Omental fat pad (tissue), 4 donors: ENCODE data around the gene CUBN. TPM values are rescaled to one million over a fixed set of nuclear protein-coding genes. Genes with fewer than 3 reads are reported as not detected.

Source experiments
- ATAC-seq: fragments of 150-250 bp; one replicate; pipeline ENCODE4 v1.9.1; 2016; ENCODE audit warnings: mild to moderate bottlenecking, moderate library complexity; ENCODE audit not compliant: low FRiP score
- DNase-seq: peaks from one replicate; pipeline ENCODE4 v3.0.0-alpha.2; 2019; ENCODE audit warnings: low spot score
- total RNA-seq, 4 donors: library from RNA; depleted of rRNA; stranded (reverse); fragments of >200 nt; gene quantifications; one replicate each; pipeline ENCODE4 v1.1.0, GENCODE V29; 2016
- TF ChIP-seq, protein P1 (sequence below), 3 donors: fragments of 450-650 bp; IDR thresholded peaks; one replicate each; pipeline ENCODE4 v1.5.1; 2016 to 2017; ENCODE audit warnings: antibody characterized with exemption in 3 of 3, mild to moderate bottlenecking in 3 of 3, moderate library complexity in 2 of 3

The CUBN gene
- total RNA-seq, 4 donors from 2014 or later: 1.6 to 4.5 (median 2.2) TPM

DNA sequence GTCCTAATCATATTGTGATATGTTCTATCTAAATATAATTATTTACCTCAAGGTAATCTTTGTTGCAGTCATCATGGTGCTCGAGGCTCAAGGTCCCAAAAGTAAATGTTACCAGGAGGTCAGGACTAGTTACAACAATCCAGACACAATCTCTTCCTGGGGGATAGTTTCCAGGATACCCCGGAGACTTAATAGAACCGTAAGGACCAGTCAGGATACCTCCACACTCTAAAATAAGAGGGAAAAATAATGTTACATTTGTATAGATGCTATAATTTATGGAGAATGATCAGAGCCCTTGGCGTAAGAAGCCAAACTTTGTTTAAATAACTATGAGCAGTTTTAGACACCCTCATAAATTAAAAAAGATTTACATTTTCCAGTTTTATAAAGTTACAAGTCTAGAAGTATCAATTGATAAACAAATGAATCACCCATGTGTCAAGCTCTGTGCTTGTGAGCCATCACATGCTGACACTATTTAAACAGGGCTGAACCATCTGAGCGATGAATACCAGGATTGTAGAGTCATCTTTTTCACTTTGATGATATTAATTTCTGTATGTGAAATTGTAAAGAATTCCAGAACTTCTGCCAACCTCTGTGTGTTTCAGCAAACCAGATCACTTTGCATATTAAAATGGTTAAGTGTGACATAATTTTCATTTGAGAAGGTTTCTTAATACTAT lies 41.3 kb downstream of the CUBN start:
- ATAC-seq: no peak

GRCh38 chr10:17086865-17087367 lies 42.7 kb downstream of the CUBN start:
- TF ChIP-seq, protein P1, sequence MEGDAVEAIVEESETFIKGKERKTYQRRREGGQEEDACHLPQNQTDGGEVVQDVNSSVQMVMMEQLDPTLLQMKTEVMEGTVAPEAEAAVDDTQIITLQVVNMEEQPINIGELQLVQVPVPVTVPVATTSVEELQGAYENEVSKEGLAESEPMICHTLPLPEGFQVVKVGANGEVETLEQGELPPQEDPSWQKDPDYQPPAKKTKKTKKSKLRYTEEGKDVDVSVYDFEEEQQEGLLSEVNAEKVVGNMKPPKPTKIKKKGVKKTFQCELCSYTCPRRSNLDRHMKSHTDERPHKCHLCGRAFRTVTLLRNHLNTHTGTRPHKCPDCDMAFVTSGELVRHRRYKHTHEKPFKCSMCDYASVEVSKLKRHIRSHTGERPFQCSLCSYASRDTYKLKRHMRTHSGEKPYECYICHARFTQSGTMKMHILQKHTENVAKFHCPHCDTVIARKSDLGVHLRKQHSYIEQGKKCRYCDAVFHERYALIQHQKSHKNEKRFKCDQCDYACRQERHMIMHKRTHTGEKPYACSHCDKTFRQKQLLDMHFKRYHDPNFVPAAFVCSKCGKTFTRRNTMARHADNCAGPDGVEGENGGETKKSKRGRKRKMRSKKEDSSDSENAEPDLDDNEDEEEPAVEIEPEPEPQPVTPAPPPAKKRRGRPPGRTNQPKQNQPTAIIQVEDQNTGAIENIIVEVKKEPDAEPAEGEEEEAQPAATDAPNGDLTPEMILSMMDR (IDR thresholded peaks at IDR 0.05): no peak

More for the DNA sequence above, 41.3 kb downstream of the CUBN start:
- TF ChIP-seq, protein P1 (IDR thresholded peaks at IDR 0.05): no peak
- DNase-seq: no peak

GRCh38 chr10:17085011-17085725 lies 44.4 kb downstream of the CUBN start:
- DNase-seq (no peak), ATAC-seq (no peak)
- TF ChIP-seq, protein P1 (IDR thresholded peaks at IDR 0.05): no peak

More at GRCh38 chr10:17086865-17087367, 42.7 kb downstream of the CUBN start:
- DNase-seq (no peak), ATAC-seq (no peak)

DNA sequence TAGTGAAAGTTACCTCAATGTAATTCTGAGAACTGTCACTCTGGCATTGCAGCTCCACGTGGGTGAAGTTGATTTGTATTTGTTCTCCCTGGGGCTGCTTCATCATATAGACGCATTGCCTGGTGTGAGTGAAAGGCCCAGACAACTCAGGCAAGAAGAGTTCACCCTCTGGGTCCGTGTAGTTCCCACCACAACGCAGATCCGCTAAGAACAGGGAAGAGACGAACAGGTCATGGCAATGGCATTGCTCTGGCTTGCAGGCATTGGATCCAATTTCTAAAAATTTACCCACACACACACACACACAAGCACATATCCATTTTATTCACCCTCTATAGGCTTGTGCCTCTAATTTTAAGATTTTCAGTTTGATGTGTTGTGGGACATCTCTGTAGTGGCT lies 45.4 kb downstream of the CUBN start:
- ATAC-seq: no peak
- DNase-seq: no peak
- TF ChIP-seq, protein P1 (IDR thresholded peaks at IDR 0.05): no peak

DNA sequence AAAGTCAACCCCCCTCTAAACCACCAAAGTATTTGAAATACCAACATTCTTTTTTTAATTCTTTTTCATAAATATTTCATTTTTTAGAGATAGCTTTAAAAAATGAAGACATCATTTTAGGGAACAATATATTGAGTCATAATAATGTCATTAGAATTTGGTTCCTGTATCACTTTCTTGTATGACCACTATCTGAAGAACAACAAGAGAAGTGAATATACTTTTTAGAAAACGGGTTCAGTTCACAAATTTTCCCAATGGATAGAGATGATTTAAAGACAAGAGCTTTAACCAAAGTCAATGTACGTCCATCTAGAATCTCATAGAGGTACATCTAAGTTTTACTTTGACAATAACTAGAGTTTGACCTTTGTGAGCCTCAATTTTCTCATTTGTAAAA lies 48.2 kb downstream of the CUBN start:
- TF ChIP-seq, protein P1 (IDR thresholded peaks at IDR 0.05): no peak
- no peak for DNase-seq
- ATAC-seq: no peak

DNA sequence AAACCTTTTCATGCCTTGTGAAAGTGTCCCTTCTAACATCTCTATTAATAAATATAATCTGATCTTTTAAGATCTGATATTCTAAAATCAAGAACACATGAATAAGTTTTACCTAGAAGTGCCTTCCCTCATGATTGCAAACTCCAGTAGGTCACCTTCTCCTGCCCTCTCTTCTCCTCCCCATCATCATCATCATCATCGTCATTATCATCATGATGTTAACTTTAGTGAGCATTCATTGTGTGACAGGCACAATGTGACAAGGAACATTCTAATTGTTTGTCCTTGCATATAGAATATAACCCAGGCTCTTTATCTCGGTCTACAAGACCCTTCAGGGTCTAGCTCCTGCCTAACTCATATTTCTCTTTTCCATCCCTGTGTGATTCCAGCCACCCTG lies 51.7 kb downstream of the CUBN start:
- ATAC-seq (no peak), DNase-seq (no peak)
- TF ChIP-seq, protein P1 (IDR thresholded peaks at IDR 0.05): no peak
